Pancreas (tissue), 10 donors: ENCODE results near the gene CKB. TPM values are rescaled to one million over a fixed set of nuclear protein-coding genes. Genes with fewer than 3 reads are reported as not detected.
A peak's percentile ranks its signal among the peaks of the same experiment; 100 is the strongest.

Source experiments
- ATAC-seq, 4 donors: fragments of 200-7000 bp; cut with Tn5 transposase; one replicate each; pipeline versions ENCODE4 v1.8.0 to v1.9.1; 2020; ENCODE audit warnings: mild to moderate bottlenecking in 4 of 4, moderate library complexity in 4 of 4
- DNase-seq, 6 donors: peaks; one replicate each; pipeline ENCODE4 v3.0.0-alpha.2; 2020
- FAIRE-seq: peaks from 2 replicates; lab custom pipeline; 2012; peaks lifted over from hg19 to GRCh38; lab: Jason Lieb, UNC
- H3K27ac ChIP-seq, 4 donors: fragments of 200-600 bp; sonication (generic); 1 replicate in 3 of 4; 2 replicates in 1 of 4; pipeline versions ENCODE4 v1.5.0 to v1.8.0; 2020
- H3K27me3 ChIP-seq, 4 donors: fragments of 200-600 bp; one replicate each; pipeline ENCODE4 v1.8.0; 2021
- H3K36me3 ChIP-seq, 3 donors: fragments of 200-600 bp; sonication (generic) in 1 of 3; one replicate each; pipeline versions ENCODE4 v1.5.0 to v1.8.0; 2020 to 2021
- H3K4me1 ChIP-seq, 3 donors: fragments of 200-600 bp; one replicate each; pipeline ENCODE4 v1.8.0; 2021
- H3K4me3 ChIP-seq, 4 donors: fragments of 200-600 bp; sonication (generic) in 2 of 4; one replicate each; pipeline versions ENCODE4 v1.5.0 to v1.8.0; 2020 to 2021
- H3K9me3 ChIP-seq, 4 donors: fragments of 200-600 bp; one replicate each; pipeline ENCODE4 v1.8.0; 2021
- WGBS, 2 donors: extraction: QIAGEN DNeasy Blood & Tissue Kit; methylation state at CpG; one replicate each; pipeline ENCODE4 v1.1.7; 2013; 5-methylcytosine and 5-hydroxymethylcytosine counted together
- intact Hi-C, 3 donors: fragments of 100-400 bp; cut with DNase I; formaldehyde crosslinking; loops; one replicate each; pipeline versions ENCODE4 v1.11.1 to v1.14.2; 2022
- polyA plus RNA-seq, 2 donors: library from polyadenylated mRNA; stranded (reverse); fragments of 200-250 nt; gene quantifications; one replicate each; pipeline ENCODE4 v1.2.3, GENCODE V29; 2013
- total RNA-seq, 6 donors: library from RNA; stranded (reverse); fragmentation: NEBNext Ultra II Directional in 4 of 6; extraction: Animal tissue kit (Norgen Biotek cat#: 25700) in 4 of 6; gene quantifications; one replicate each; pipeline versions ENCODE4 v1.2.1 to v1.2.4, GENCODE V29; 2021 to 2023
- TF ChIP-seq, protein P1 (sequence below), 4 donors: fragments of 200-600 bp; sonication (generic) in 3 of 4; IDR thresholded peaks; one replicate each; pipeline versions ENCODE4 v1.5.0 to v1.8.0; 2021; ENCODE audit warnings: antibody characterized with exemption in 4 of 4
- donor health status: healthy with polysubstance abuse.
- donor health status: DM: no; HTN: no; CAD: no; lungs with moderate emphysema.
- donor health status: DM: no; HTN: no; CAD: no.
- donor health status: control.
- donor health status: control.
- donor health status: Bipolar disorder and iron deficiency.
- donor health status: DM: yes; HTN: yes; CAD: no.
- donor health status: DM: no; HTN: no; CAD: no.
- donor health status: DM: no; HTN: no; CAD: no.
- donor health status: DM: yes; HTN: yes; CAD: no.

CKB gene
- total and polyA plus RNA-seq, 8 donors, result 17.8 to 264 (median 45.9) TPM

DNA sequence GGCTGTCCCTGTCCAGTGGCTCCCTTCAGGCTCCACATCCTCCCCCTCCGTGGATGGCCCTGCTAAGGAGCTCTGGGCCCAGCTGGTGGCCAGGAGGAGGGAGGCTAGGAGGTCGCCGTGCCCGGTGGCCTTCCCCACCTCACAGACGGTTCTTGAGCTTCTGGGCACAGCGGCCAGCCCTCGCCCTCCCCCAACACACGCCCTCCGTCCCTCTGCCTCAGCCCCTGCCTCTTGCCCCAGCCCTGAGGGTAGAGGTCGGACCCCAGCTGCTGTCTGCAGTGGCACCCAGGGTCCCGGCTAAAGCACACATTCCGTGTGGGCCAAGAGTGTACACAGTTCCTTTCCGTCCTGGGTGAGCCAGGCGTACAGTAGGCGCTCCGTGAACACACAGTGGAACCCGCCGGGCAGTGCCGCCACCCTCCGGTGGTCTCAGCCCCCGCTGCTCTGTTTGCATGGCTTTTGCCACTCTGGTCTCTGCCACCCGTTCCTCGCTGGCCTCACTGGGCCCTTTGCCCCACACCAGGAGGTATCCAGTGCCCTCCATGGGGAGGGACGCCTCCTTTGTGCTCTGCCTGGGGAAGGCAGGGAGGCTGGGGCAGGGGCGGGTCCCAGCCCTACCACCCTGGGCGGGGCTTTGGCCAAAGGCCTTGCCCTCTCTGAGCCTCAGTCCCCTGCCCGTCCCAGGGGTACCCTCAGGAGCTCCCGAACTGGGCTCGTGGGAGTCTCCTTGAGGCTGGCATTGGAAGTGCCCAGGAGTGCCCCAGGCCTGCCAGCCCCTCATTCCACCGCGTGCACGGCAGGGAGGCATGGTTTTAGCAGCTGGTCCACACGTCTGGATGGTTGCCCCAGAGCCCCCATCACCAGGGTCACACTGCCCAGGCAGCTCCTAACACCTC is 19.3 kb upstream of the CKB start:
- FAIRE-seq (no peak), DNase-seq (peak in 1 of 6 donors; percentile 36), ATAC-seq (no peak)
- H3K9me3 ChIP-seq, result no peaks in the 10 kb centered on the region
- peaks cover 0 to 3% (median 0%) of the 10 kb centered on the region in 3 donors for H3K4me1 ChIP-seq
- TF ChIP-seq, protein P1, sequence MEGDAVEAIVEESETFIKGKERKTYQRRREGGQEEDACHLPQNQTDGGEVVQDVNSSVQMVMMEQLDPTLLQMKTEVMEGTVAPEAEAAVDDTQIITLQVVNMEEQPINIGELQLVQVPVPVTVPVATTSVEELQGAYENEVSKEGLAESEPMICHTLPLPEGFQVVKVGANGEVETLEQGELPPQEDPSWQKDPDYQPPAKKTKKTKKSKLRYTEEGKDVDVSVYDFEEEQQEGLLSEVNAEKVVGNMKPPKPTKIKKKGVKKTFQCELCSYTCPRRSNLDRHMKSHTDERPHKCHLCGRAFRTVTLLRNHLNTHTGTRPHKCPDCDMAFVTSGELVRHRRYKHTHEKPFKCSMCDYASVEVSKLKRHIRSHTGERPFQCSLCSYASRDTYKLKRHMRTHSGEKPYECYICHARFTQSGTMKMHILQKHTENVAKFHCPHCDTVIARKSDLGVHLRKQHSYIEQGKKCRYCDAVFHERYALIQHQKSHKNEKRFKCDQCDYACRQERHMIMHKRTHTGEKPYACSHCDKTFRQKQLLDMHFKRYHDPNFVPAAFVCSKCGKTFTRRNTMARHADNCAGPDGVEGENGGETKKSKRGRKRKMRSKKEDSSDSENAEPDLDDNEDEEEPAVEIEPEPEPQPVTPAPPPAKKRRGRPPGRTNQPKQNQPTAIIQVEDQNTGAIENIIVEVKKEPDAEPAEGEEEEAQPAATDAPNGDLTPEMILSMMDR (IDR thresholded peaks at IDR 0.05), result no peak
- no peaks in the 10 kb centered on the region for H3K27me3 ChIP-seq
- H3K36me3 ChIP-seq, result no peaks in the 10 kb centered on the region
- no peak overlapping the region for H3K27ac ChIP-seq
- no peak overlapping the region for H3K4me3 ChIP-seq
- 59 to 75% methylated on average over 33 of the region's 33 CpGs for WGBS, 2 donors
- intact Hi-C loops, result loop anchor here in 1 of 3 donors (10.0 kb wide), 1 partner anchor 47 kb away; no protein-coding TSS in a partner anchor

DNA sequence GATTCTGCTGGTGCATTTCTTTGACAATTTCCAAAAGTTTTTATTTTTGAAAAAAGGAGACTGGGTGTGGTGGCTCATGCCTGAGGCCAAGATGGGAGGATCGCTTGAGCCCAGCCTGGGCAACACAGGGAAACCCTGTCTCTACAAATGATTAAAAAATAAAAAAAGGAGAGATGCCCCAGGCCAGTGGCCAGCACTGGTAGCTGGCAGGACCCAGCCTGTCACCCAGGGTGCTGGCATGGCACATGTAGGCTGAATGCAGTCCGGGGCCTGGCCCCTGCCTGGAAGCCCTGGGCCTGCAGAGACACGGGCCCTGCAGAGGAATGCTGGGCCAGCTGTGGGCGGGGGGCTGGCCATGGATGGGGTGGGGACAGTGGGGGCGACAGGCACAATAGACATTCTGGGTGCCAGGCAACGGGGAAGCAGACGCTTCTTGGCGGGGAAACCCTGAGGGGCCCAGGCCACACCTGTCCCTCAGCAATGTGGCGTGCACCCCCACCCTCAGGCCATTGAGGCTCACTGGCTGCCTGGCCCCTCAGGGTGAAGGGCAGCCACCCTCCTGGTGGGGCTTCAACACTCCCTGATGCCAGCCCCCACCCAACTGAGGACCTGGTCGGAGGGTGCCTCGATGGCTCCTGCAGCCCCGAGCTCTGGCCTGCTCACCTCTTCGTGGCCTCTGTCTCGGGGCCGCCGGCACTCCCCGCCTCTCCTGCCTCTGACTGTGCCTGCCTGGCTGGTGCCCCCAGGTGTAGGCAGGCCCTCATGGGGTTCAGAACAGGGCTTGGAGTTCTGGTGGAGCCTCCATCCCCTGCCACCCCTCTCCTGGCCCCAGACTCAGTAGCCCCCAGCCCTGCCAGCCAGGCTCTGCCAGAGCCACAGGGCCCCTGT is 18.4 kb upstream of the CKB start:
- WGBS, 2 donors, result 55 to 63% methylated on average over 15 to 17 of the region's 17 CpGs
- TF ChIP-seq, protein P1 (IDR thresholded peaks at IDR 0.05), result no peak
- FAIRE-seq, result no peak
- H3K9me3 ChIP-seq, result no peaks in the 10 kb centered on the region
- H3K36me3 ChIP-seq, result no peaks in the 10 kb centered on the region
- intact Hi-C loops, result loop anchor here in 1 of 3 donors (10.0 kb wide), 1 partner anchor 46 kb away; no protein-coding TSS in a partner anchor
- peak in 2 of 6 donors; percentile 34 to 72 for DNase-seq
- H3K27me3 ChIP-seq, result no peaks in the 10 kb centered on the region
- peaks cover 0 to 3% (median 0%) of the 10 kb centered on the region in 3 donors for H3K4me1 ChIP-seq
- no peak for ATAC-seq
- H3K27ac ChIP-seq, result peak overlapping the region in 1 of 4 donors; percentile 35
- no peak overlapping the region for H3K4me3 ChIP-seq

DNA sequence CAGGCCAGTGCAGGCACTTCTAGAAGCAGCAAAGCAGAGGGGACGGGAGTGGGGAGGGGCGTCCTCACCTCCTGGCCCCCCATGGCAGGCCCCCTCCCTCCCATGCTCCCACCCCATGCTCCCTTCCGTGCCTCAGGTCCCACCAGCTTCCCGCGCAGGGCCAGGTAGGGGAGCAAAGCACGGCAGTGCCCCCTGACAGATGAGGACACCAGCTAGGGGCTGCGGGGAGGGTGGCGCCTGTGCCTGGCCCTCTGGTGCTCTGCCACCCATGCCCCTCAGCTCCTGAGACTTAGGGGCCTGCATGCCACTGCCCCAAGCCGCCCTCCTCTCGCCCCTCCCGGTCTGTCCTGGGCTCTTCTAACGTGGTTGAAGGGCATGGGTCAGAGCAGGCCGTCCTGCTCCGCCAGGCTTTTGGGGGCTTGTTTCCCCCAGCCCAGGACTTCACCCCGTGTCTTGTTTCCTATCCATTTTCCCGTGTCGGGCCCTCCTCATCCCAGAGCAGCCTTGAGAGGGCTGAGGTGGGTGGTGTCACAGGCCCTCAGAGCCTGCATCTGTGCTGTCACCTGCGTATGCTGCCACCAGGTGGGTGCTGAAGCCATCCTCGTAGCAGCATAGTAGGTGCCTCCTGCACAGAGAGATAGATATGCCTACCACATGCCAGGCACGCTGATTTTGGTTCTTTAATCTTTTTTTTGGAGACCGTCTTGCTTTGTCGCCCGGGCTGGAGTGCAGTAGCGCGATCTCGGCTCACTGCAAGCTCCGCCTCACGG is 16.6 kb upstream of the CKB start:
- Histone ChIP-seq H3K4me3 (no peak overlapping the region), H3K9me3 (no peaks in the 10 kb centered on the region), H3K4me1 (peaks cover 0 to 3% (median 0%) of the 10 kb centered on the region in 3 donors), H3K36me3 (no peaks in the 10 kb centered on the region), H3K27me3 (no peaks in the 10 kb centered on the region), H3K27ac (no peak overlapping the region)
- intact Hi-C loops, result no loop called here
- FAIRE-seq (no peak), DNase-seq (peak in 2 of 6 donors; percentile 29 to 61), ATAC-seq (no peak)
- WGBS, 2 donors, result 57 to 59% methylated on average over 25 to 28 of the region's 28 CpGs
- TF ChIP-seq, protein P1 (IDR thresholded peaks at IDR 0.05), result no peak

DNA sequence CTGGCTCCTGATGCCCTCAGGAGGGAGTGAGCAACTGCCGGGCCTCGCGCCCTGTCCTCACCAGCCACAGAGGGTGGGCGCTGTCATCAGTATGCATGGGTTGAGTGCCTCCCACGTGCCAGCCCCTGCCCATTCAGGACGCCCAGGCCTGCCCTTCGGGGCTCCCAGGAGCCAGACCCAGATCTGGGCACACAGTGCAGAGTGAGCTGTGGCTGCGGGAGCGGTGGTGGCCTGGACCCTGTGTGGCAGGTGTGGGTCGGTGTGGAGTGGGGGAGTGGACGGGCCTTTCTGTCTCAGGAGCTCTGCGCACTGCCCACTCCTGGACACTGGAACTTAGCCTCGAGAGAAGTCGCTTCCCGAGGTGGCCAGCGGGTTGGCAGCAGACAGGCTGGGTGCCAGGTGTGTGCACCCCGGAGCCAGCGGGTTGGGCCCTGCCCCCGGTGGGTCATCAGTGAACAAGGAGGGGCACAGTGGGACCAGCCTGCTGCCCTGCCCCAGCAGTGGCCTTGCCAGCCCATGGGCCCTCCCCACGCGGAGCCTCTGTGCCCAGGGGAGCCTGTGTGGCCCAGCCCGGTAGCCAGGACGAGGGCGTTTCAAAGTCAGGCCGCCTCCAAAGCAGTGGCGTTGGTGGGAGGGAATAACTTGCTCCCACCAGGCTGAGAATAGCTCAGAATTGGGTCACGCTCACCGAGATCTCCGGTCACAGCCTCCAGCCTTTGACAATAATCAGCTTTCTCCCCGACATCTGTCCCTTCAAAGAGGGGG is 15.8 kb upstream of the CKB start:
- intact Hi-C loops, result no loop called here
- 21 to 33% methylated on average over 29 to 30 of the region's 30 CpGs for WGBS, 2 donors
- no peaks in the 10 kb centered on the region for H3K27me3 ChIP-seq
- H3K27ac ChIP-seq, result no peak overlapping the region
- DNase-seq (peak in 2 of 6 donors; percentile 56 to 83), ATAC-seq (peak; percentile 3 to 43 (median 28)), FAIRE-seq (no peak)
- TF ChIP-seq, protein P1 (IDR thresholded peaks at IDR 0.05), result no peak
- H3K9me3 ChIP-seq, result no peaks in the 10 kb centered on the region
- peaks cover 0 to 3% (median 0%) of the 10 kb centered on the region in 3 donors for H3K4me1 ChIP-seq
- H3K4me3 ChIP-seq, result no peak overlapping the region
- no peaks in the 10 kb centered on the region for H3K36me3 ChIP-seq
